ENCODE measurements around the gene ETV3L.

ETV3L gene

GRCh38 chr1:157115429-157115838 is 15.8 kb upstream of the ETV3L start:
- H3K4me2 ChIP-seq: no peak overlapping the region
- no peaks in the 10 kb centered on the region for H4K20me1 ChIP-seq (ENCODE audit: insufficient read depth)
- H3K27me3 ChIP-seq (ENCODE audit: insufficient read depth, low read depth): no peaks in the 10 kb centered on the region; the same call in 1 of the 2 replicates
- H3K4me3 ChIP-seq (IDR thresholded peaks at IDR 0.05; ENCODE audit: insufficient read depth, low read depth, low read length): no peak overlapping the region
- no peak overlapping the region for H3K27ac ChIP-seq
- no peaks in the 10 kb centered on the region for H3K79me2 ChIP-seq (ENCODE audit: insufficient read depth, low read depth)
- peaks cover 21% of the 10 kb centered on the region for H3K4me1 ChIP-seq (ENCODE audit: low read depth, poor library complexity, severe bottlenecking)
- no peaks in the 10 kb centered on the region for H3K36me3 ChIP-seq (ENCODE audit: insufficient read depth)
- H3K9ac ChIP-seq: no peak overlapping the region
- no peak for TF ChIP-seq CTCF (conservative IDR thresholded peaks at IDR 0.05; ENCODE audit: low read depth, low read length)
- H2AFZ ChIP-seq (ENCODE audit: low read depth): no peak overlapping the region

GRCh38 chr1:157114183-157115121 is 14.8 kb upstream of the ETV3L start:
- Histone ChIP-seq H2AFZ (ENCODE audit: low read depth) (no peak overlapping the region), H3K4me3 (IDR thresholded peaks at IDR 0.05; ENCODE audit: insufficient read depth, low read depth, low read length) (no peak overlapping the region), H3K79me2 (ENCODE audit: insufficient read depth, low read depth) (no peaks in the 10 kb centered on the region), H3K4me1 (ENCODE audit: low read depth, poor library complexity, severe bottlenecking) (peaks cover 21% of the 10 kb centered on the region), H3K36me3 (ENCODE audit: insufficient read depth) (no peaks in the 10 kb centered on the region), H3K9ac (no peak overlapping the region), H3K4me2 (no peak overlapping the region), H3K27ac (no peak overlapping the region), H3K27me3 (ENCODE audit: insufficient read depth, low read depth) (no peaks in the 10 kb centered on the region; the same call in 1 of the 2 replicates), H4K20me1 (ENCODE audit: insufficient read depth) (no peaks in the 10 kb centered on the region)
- no peak for TF ChIP-seq CTCF (conservative IDR thresholded peaks at IDR 0.05; ENCODE audit: low read depth, low read length)

DNA sequence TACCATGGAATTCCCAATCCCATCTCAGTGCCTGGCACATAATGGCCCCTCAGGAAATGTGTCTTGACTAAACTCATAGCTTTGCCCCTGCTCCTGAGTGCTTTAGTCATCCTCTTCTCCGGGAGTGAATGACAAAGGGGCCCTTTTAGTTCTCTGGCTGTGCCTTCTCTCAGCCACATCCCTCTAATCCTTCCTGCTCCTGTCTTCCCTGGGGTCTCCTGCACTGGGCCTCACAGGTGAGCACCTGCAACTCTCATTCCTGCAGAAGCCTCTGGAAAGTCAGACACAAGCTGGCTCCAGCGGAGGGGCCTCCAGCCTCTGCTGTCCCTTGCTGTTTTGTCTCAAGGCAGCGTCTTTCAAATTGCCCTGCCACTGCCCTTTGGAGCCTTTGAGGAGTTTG is 14.0 kb upstream of the ETV3L start:
- no peak overlapping the region for H3K9ac ChIP-seq
- no peaks in the 10 kb centered on the region for H3K36me3 ChIP-seq (ENCODE audit: insufficient read depth)
- no peaks in the 10 kb centered on the region for H4K20me1 ChIP-seq (ENCODE audit: insufficient read depth)
- H3K4me3 ChIP-seq (IDR thresholded peaks at IDR 0.05; ENCODE audit: insufficient read depth, low read depth, low read length): no peak overlapping the region
- H3K27ac ChIP-seq: no peak overlapping the region
- TF ChIP-seq CTCF (conservative IDR thresholded peaks at IDR 0.05; ENCODE audit: low read depth, low read length): no peak
- no peak overlapping the region for H2AFZ ChIP-seq (ENCODE audit: low read depth)
- H3K4me1 ChIP-seq (ENCODE audit: low read depth, poor library complexity, severe bottlenecking): peaks cover 21% of the 10 kb centered on the region
- no peak overlapping the region for H3K4me2 ChIP-seq
- H3K27me3 ChIP-seq (ENCODE audit: insufficient read depth, low read depth): no peaks in the 10 kb centered on the region; the same call in 1 of the 2 replicates
- H3K79me2 ChIP-seq (ENCODE audit: insufficient read depth, low read depth): no peaks in the 10 kb centered on the region

GRCh38 chr1:157113106-157113505 is 13.5 kb upstream of the ETV3L start:
- H3K4me1 ChIP-seq (ENCODE audit: low read depth, poor library complexity, severe bottlenecking): peaks cover 17% of the 10 kb centered on the region
- no peak overlapping the region for H3K9ac ChIP-seq

More at GRCh38 chr1:157113106-157113505, 13.5 kb upstream of the ETV3L start:
- no peak overlapping the region for H3K4me2 ChIP-seq
- no peaks in the 10 kb centered on the region for H4K20me1 ChIP-seq (ENCODE audit: insufficient read depth)
- no peak overlapping the region for H2AFZ ChIP-seq (ENCODE audit: low read depth)
- H3K4me3 ChIP-seq (IDR thresholded peaks at IDR 0.05; ENCODE audit: insufficient read depth, low read depth, low read length): no peak overlapping the region
- H3K27me3 ChIP-seq (ENCODE audit: insufficient read depth, low read depth): no peaks in the 10 kb centered on the region; the same call in 1 of the 2 replicates
- H3K36me3 ChIP-seq (ENCODE audit: insufficient read depth): no peaks in the 10 kb centered on the region
- H3K27ac ChIP-seq: no peak overlapping the region
- H3K79me2 ChIP-seq (ENCODE audit: insufficient read depth, low read depth): no peaks in the 10 kb centered on the region
- no peak for TF ChIP-seq CTCF (conservative IDR thresholded peaks at IDR 0.05; ENCODE audit: low read depth, low read length)

All from KMS-11 (cell line).